ENCODE results near the gene ANAPC13. TPM values are rescaled to one million over a fixed set of nuclear protein-coding genes. Genes with fewer than 3 reads are reported as not detected.

ANAPC13 gene
- polyA plus RNA-seq, 1 donor (not counting 4 experiments of a cell fraction or from before 2014, with no cell fraction given): 63.4 TPM

DNA sequence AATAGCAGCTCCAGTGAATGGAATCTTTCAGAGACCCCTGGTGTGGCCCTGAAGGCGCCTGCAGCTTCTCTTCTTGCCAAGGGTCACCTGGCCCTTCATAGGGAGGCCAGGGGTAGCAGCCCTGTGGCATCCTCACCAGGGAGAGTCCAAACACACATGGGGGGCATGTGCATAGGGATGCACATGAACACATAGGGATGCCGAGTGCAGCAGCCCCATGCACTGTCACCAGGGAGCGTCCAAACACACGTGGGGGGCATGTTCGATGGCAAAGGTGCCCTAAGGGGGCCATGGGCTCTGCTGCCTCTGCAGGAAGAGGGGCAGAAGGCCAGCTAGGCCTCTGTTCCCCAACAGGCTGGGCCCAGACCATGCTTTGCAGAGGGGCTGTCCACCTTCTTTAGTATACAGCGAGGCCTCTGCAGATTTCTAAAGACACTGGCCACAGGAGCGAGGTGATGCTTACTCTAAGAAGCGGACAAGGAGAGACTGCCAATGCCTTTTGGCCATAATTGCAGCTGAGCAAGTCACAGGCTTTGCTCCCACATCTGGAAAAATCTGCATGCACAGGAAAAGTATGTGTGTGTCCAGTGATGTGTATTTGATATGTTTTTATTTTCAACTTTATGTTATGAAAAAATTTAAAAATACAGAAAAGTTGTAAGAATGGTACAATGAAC lies 21.0 kb downstream of the ANAPC13 start:
- FAIRE-seq (no peak), DNase-seq (ENCODE audit: low read depth, low spot score) (no peak)
- dilution Hi-C loops (cut with MboI; ENCODE audit: extremely low pct_ligation_motif_present, low sequenced_read_pairs): no loop called here
- H3K4me3 ChIP-seq (ENCODE audit: control insufficient read depth in 2 of 3, extremely low read depth in 1 of 3, insufficient read depth in 2 of 3, low read depth in 1 of 3, low read length in 3 of 3): no peak overlapping the region
- H3K4me2 ChIP-seq (ENCODE audit: control insufficient read depth, extremely low read depth, insufficient read depth, low read depth, low read length): no peak overlapping the region
- H3K9me1 ChIP-seq (ENCODE audit: control insufficient read depth, extremely low read depth, insufficient read depth, low read length): no peaks in the 10 kb centered on the region
- H2AFZ ChIP-seq (ENCODE audit: control insufficient read depth, low read length): no peak overlapping the region
- no peaks in the 10 kb centered on the region for H3K36me3 ChIP-seq (ENCODE audit: control insufficient read depth in 2 of 2, extremely low read depth in 1 of 2, insufficient read depth in 2 of 2, low read length in 2 of 2)
- no peaks in the 10 kb centered on the region for H4K20me1 ChIP-seq (ENCODE audit: control insufficient read depth, extremely low read depth, insufficient read depth, low read length)
- peak overlapping the region; percentile 24 for H3K9ac ChIP-seq (ENCODE audit: control insufficient read depth, extremely low read depth, insufficient read depth, low read length)
- H3K27me3 ChIP-seq (ENCODE audit: control insufficient read depth, extremely low read depth, insufficient read depth, low read length): no peaks in the 10 kb centered on the region
- no peak overlapping the region for H3K27ac ChIP-seq (ENCODE audit: control insufficient read depth, insufficient read depth, low read length)
- H3K4me1 ChIP-seq (ENCODE audit: control insufficient read depth, extremely low read depth, insufficient read depth, low read length): peaks cover 6% of the 10 kb centered on the region
- no peaks in the 10 kb centered on the region for H3K79me2 ChIP-seq (ENCODE audit: control insufficient read depth, insufficient read depth, low read length)
- no peaks in the 10 kb centered on the region for H3K9me3 ChIP-seq (ENCODE audit: control insufficient read depth, low read depth, low read length)
- no peak for TF ChIP-seq EZH2 (IDR thresholded peaks at IDR 0.05; ENCODE audit: low read length)
- TF ChIP-seq, protein P1, sequence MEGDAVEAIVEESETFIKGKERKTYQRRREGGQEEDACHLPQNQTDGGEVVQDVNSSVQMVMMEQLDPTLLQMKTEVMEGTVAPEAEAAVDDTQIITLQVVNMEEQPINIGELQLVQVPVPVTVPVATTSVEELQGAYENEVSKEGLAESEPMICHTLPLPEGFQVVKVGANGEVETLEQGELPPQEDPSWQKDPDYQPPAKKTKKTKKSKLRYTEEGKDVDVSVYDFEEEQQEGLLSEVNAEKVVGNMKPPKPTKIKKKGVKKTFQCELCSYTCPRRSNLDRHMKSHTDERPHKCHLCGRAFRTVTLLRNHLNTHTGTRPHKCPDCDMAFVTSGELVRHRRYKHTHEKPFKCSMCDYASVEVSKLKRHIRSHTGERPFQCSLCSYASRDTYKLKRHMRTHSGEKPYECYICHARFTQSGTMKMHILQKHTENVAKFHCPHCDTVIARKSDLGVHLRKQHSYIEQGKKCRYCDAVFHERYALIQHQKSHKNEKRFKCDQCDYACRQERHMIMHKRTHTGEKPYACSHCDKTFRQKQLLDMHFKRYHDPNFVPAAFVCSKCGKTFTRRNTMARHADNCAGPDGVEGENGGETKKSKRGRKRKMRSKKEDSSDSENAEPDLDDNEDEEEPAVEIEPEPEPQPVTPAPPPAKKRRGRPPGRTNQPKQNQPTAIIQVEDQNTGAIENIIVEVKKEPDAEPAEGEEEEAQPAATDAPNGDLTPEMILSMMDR (optimal IDR thresholded peaks at IDR 0.05 in 1 of 3, IDR thresholded peaks at IDR 0.05 in 1 of 3, conservative IDR thresholded peaks at IDR 0.05 in 1 of 3; ENCODE audit: extremely low read depth in 1 of 3, insufficient read depth in 2 of 3, low read length in 3 of 3): no peak

DNA sequence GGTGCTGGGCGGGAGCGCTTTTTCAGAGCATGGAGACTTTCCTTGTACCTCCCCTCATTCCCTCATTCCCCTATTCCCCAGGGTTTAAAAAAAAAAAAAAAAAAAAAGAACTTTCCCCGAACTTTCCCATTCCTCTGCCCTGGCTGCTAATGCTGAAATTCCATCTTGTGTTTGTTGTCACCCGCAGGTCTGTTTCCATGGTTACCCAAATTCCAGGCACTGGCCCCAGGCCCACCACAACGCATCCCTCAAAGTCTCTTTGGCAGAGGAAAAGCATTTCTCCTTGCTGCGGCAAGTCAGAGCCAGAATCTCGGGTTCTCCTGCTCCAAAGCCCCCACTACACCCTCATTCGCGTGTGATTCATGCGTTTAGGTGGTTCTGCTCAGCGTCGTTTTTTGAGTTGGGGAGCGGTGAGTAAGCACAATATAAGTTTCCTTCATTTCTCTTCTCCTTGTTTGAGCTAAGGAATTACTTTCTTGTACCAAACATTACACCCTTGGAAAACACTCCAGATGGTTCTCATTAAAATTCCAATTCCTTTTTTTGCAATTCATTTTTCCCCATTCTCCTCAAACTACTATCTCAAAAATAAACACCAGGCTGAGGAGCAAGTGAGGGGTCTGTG lies 21.6 kb downstream of the ANAPC13 start:
- Histone ChIP-seq H3K4me2 (ENCODE audit: control insufficient read depth, extremely low read depth, insufficient read depth, low read depth, low read length) (peak overlapping the region; percentile 25), H4K20me1 (ENCODE audit: control insufficient read depth, extremely low read depth, insufficient read depth, low read length) (no peaks in the 10 kb centered on the region), H3K36me3 (ENCODE audit: control insufficient read depth in 2 of 2, extremely low read depth in 1 of 2, insufficient read depth in 2 of 2, low read length in 2 of 2) (no peaks in the 10 kb centered on the region), H3K9ac (ENCODE audit: control insufficient read depth, extremely low read depth, insufficient read depth, low read length) (peak overlapping the region; percentile 24), H3K79me2 (ENCODE audit: control insufficient read depth, insufficient read depth, low read length) (no peaks in the 10 kb centered on the region), H3K4me1 (ENCODE audit: control insufficient read depth, extremely low read depth, insufficient read depth, low read length) (peaks cover 6% of the 10 kb centered on the region), H2AFZ (ENCODE audit: control insufficient read depth, low read length) (peak overlapping the region; percentile 42), H3K9me1 (ENCODE audit: control insufficient read depth, extremely low read depth, insufficient read depth, low read length) (no peaks in the 10 kb centered on the region), H3K27me3 (ENCODE audit: control insufficient read depth, extremely low read depth, insufficient read depth, low read length) (no peaks in the 10 kb centered on the region), H3K27ac (ENCODE audit: control insufficient read depth, insufficient read depth, low read length) (peak overlapping the region; percentile 23), H3K4me3 (ENCODE audit: control insufficient read depth in 2 of 3, extremely low read depth in 1 of 3, insufficient read depth in 2 of 3, low read depth in 1 of 3, low read length in 3 of 3) (no peak overlapping the region), H3K9me3 (ENCODE audit: control insufficient read depth, low read depth, low read length) (no peaks in the 10 kb centered on the region)
- DNase-seq (ENCODE audit: low read depth, low spot score) (no peak), FAIRE-seq (peak; percentile 74)
- TF ChIP-seq, protein P1 (optimal IDR thresholded peaks at IDR 0.05 in 1 of 3, IDR thresholded peaks at IDR 0.05 in 1 of 3, conservative IDR thresholded peaks at IDR 0.05 in 1 of 3; ENCODE audit: extremely low read depth in 1 of 3, insufficient read depth in 2 of 3, low read length in 3 of 3): no peak
- TF ChIP-seq EZH2 (IDR thresholded peaks at IDR 0.05; ENCODE audit: low read length): no peak
- dilution Hi-C loops (cut with MboI; ENCODE audit: extremely low pct_ligation_motif_present, low sequenced_read_pairs): no loop called here
